Lower lobe of right lung (tissue), 2 donors: ENCODE data around the gene NGEF. TPM values are rescaled to one million over a fixed set of nuclear protein-coding genes. Genes with fewer than 3 reads are reported as not detected.
"Not testable (repeated sequence)": the region's sequence is repeated elsewhere in the genome, so short reads cannot be mapped to it uniquely, and the experiment has no call there.

ENCODE experiments used
- ATAC-seq, 2 donors: fragments of 200-7000 bp; cut with Tn5 transposase; one replicate each; pipeline ENCODE4 v1.9.1; 2020 to 2022; ENCODE audit warnings: mild to moderate bottlenecking in 2 of 2, moderate library complexity in 2 of 2
- DNase-seq: peaks from one replicate; pipeline ENCODE4 v3.0.0-alpha.2; 2020
- H3K27ac ChIP-seq: fragments of 200-600 bp; one replicate; pipeline ENCODE4 v1.8.0; 2022
- H3K27me3 ChIP-seq: fragments of 200-600 bp; one replicate; pipeline ENCODE4 v1.8.0; 2022; ENCODE audit warnings: low read depth
- H3K36me3 ChIP-seq: fragments of 200-600 bp; one replicate; pipeline ENCODE4 v1.8.0; 2022; ENCODE audit warnings: mild to moderate bottlenecking
- H3K4me1 ChIP-seq: fragments of 200-600 bp; one replicate; pipeline ENCODE4 v1.8.0; 2022
- H3K4me3 ChIP-seq: fragments of 200-600 bp; one replicate; pipeline ENCODE4 v1.8.0; 2022; ENCODE audit warnings: mild to moderate bottlenecking
- H3K9me3 ChIP-seq: fragments of 200-600 bp; one replicate; pipeline ENCODE4 v1.8.0; 2022
- CTCF ChIP-seq: fragments of 200-600 bp; IDR thresholded peaks from one replicate; pipeline ENCODE4 v1.8.0; 2022; ENCODE audit warnings: antibody characterized with exemption, mild to moderate bottlenecking
- intact Hi-C: fragments of 100-400 bp; cut with DNase I; formaldehyde crosslinking; loops from one replicate; pipeline ENCODE4 v1.11.0; 2022
- total RNA-seq: library from RNA; stranded (reverse); fragmentation: NEBNext Ultra II Directional; extraction: Animal tissue kit (Norgen Biotek cat#: 25700); gene quantifications from one replicate; pipeline ENCODE4 v1.2.1, GENCODE V29; 2021
- donor health status: DM: no; HTN: yes; CAD: no; lungs with severe emphysema.

Gene NGEF
- total RNA-seq, 1 donor from 2014 or later, result 1.7 TPM

DNA sequence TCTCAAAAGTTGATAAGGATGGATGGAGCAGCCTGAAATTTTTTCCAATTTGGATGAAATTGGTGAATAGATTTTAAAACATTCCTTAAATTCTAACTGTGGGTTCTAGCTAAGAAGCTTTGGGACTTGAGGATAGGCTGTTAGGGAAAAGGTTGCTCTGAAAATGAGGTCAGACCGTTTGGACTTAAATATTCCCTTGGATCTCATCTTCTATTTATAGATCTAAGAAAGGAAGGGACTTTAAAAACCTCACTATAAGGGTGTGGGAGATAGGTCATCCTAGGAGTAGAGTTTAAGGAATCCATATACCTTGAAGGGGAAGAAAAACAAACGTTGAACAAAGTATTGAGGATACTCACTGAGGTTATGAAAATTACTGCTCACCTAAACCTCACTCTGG is 160.4 kb downstream of the NGEF start:
- Histone ChIP-seq H3K36me3 (peaks cover 89% of the 10 kb centered on the region), H3K4me3 (no peak overlapping the region), H3K4me1 (peaks cover 9% of the 10 kb centered on the region), H3K27ac (no peak overlapping the region), H3K9me3 (no peaks in the 10 kb centered on the region), H3K27me3 (no peaks in the 10 kb centered on the region)
- ATAC-seq (no peak), DNase-seq (no peak)
- intact Hi-C loops, result loop anchor here (10.0 kb wide), 1 partner anchor 402 kb away; the partner anchor contains the start of gene ATG16L1
- no peak for TF ChIP-seq CTCF

GRCh38 chr2:232852081-232852480 is 161.0 kb downstream of the NGEF start:
- peaks cover 89% of the 10 kb centered on the region for H3K36me3 ChIP-seq
- intact Hi-C loops, result loop anchor here (10.0 kb wide), 1 partner anchor 403 kb away; the partner anchor contains the start of gene ATG16L1
- H3K27ac ChIP-seq, H3K9me3 ChIP-seq, H3K27me3 ChIP-seq, DNase-seq, ATAC-seq, H3K4me1 ChIP-seq, H3K4me3 ChIP-seq: not testable (repeated sequence)

DNA sequence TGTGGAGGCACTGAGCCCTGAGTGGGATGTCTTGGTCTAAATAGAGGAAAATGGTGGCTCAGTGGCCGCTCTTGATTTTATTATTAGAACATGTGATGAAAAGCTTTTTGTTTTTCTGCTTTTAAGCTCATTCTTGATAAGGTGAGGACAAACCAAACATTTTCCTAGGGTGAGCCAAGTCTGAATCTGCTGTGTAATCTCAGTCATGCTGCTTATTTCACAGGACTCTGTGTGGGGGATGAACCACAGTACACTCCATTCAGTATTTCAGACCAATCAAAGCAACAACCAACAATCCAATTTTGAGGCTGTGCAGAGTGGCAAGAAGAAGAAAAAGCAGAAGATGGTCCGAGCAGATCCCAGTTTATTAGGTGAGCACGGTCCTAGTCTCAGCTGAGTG is 163.0 kb downstream of the NGEF start:
- intact Hi-C loops, result loop anchor here (10.0 kb wide), 1 partner anchor 405 kb away; the partner anchor contains the start of gene ATG16L1
- ATAC-seq (no peak), DNase-seq (no peak)
- Histone ChIP-seq H3K27me3 (no peaks in the 10 kb centered on the region), H3K27ac (no peak overlapping the region), H3K4me1 (peaks cover 9% of the 10 kb centered on the region), H3K9me3 (no peaks in the 10 kb centered on the region), H3K4me3 (no peak overlapping the region), H3K36me3 (peaks cover 89% of the 10 kb centered on the region)
- no peak for TF ChIP-seq CTCF

DNA sequence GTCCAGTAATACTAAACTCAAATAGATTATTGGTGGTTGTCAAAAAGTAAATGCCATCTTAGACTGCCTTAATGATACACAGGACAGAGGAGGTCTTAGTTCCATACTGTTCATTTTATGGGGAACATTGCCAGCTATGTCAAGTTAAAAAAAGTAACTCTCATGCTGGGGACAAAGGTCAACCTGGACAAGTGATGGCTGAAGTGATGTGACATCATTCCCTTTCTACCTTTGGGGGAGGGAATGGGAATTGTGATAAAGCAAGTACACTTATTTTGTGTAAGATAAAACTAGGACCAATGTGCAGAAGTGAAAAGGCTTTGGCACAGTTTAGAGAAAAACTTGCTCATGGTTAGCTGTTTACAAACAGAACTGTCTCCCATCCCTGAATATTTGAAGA is 167.0 kb downstream of the NGEF start:
- DNase-seq (no peak), ATAC-seq (no peak)
- Histone ChIP-seq H3K4me1 (no peaks in the 10 kb centered on the region), H3K4me3 (no peak overlapping the region), H3K27ac (no peak overlapping the region), H3K36me3 (peaks cover 95% of the 10 kb centered on the region), H3K27me3 (no peaks in the 10 kb centered on the region), H3K9me3 (no peaks in the 10 kb centered on the region)
- intact Hi-C loops, result no loop called here
- no peak for TF ChIP-seq CTCF

- no peak for ATAC-seq
- Histone ChIP-seq H3K27me3 (no peaks in the 10 kb centered on the region), H3K9me3 (no peaks in the 10 kb centered on the region), H3K4me1 (peaks cover 10% of the 10 kb centered on the region), H3K27ac (no peak overlapping the region), H3K36me3 (peaks cover 95% of the 10 kb centered on the region), H3K4me3 (no peak overlapping the region)
- intact Hi-C loops, result no loop called here
- TF ChIP-seq CTCF, result no peak
- no peak for DNase-seq
These were observed 169.2 kb downstream of the NGEF start for GRCh38 chr2:232843834-232844233.

DNA sequence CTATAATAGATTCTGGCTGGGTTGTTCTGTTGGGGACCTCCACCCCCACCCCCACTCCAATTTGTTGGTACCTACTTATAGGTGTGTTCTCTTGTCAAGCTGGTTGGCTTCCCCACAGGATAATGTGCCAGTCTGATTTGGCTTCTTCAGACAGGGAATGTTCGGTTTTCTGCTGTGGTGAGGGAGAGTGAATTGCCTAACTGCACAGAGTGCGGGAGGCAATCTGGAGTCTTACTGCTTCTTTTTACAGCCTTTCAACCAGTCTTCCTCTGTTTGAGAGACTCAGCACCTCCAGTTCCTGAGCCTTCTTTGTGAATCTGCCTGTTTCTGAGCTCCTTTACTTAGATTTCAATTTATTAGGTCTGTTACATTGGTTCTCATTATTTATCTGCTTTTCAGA is 170.4 kb downstream of the NGEF start:
- Histone ChIP-seq H3K27me3 (no peaks in the 10 kb centered on the region), H3K4me3 (no peak overlapping the region), H3K4me1 (peaks cover 19% of the 10 kb centered on the region), H3K36me3 (peaks cover 91% of the 10 kb centered on the region), H3K9me3 (no peaks in the 10 kb centered on the region), H3K27ac (no peak overlapping the region)
- no peak for TF ChIP-seq CTCF
- intact Hi-C loops, result no loop called here
- ATAC-seq (no peak), DNase-seq (no peak)
